CD4-positive, alpha-beta T cell treated with Interleukin-4 for 4 hours (primary cell): ENCODE data around the gene TMEM72.

ENCODE experiments used
- DNase-seq: peaks from one replicate; pipeline ENCODE4 v3.0.0-alpha.2; 2020

Gene TMEM72

DNA sequence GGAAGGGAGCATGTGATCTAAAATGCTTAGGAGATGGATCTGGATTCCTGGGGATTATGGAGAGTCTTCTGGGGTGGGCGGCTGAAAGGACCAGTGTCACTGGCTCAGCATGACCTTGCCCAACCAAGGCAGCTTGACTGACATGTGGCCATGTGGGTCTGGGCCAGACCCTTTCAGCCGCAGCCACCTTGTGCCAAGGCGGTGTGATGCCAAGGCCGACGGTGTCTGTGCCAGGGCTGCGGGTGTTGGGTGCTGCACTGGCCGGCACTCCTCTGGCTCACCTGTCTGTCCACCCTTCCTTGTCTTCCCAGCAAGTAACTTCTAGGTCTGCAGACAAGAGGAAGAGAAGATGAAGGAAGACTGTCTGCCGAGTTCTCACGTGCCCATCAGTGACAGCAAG, 58.7 kb downstream of the TMEM72 start:
- DNase-seq, result no peak

GRCh38 chr10:44970812-44971395, 59.8 kb downstream of the TMEM72 start:
- DNase-seq, result no peak

GRCh38 chr10:44971434-44971833, 60.3 kb downstream of the TMEM72 start:
- no peak for DNase-seq

DNA sequence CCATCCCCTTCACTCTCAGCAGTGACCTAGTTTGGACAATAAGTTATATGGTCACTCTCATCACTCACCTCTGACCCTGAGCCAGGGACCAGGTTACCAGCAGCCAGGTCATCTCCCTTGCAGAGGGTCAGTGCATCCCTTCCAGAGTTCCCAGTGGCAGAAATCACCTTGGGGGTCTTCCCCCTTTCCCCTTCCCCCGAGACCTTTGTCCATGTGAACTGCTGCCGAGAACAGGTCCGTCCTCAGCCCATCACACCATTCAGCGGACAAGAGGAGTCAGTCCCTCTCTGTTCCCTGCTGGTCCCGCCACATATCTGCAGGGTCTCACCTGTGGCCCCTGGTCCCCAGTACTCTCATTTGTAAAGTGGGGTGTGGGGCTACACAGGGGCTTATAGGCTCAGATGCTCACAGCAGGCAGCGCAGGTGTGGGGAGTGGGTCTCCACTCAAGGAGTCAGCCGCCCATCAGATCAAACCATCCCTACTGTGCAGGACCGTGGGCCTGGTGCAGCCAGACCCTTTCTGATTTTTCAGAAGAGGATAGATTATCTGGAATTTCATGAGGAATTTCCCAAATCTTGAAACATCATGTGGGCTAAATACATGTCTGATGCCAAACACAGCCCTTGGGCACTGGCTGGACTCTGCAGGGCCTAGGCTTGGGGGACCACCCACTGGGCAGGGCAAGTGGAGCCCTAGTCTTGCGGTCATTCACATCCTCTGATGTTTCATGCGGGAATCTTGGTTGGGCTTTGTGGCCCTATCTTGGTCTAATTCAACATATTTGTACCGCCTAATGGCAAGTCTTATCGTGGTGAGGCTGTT, 61.0 kb downstream of the TMEM72 start:
- DNase-seq, result no peak

- DNase-seq, result no peak
Measured at GRCh38 chr10:44972874-44973306, 61.8 kb downstream of the TMEM72 start.

- DNase-seq, result peak; percentile 12
Measured at GRCh38 chr10:44973323-44974081, 62.4 kb downstream of the TMEM72 start.

- DNase-seq, result no peak
Measured at GRCh38 chr10:44974082-44974627, 63.0 kb downstream of the TMEM72 start.

GRCh38 chr10:44974628-44975430, 63.7 kb downstream of the TMEM72 start:
- DNase-seq, result peak; percentile 57

- no peak for DNase-seq
Measured at GRCh38 chr10:44975431-44976331, 64.5 kb downstream of the TMEM72 start.

- no peak for DNase-seq
Measured at GRCh38 chr10:44976352-44977198, 65.4 kb downstream of the TMEM72 start.

DNA sequence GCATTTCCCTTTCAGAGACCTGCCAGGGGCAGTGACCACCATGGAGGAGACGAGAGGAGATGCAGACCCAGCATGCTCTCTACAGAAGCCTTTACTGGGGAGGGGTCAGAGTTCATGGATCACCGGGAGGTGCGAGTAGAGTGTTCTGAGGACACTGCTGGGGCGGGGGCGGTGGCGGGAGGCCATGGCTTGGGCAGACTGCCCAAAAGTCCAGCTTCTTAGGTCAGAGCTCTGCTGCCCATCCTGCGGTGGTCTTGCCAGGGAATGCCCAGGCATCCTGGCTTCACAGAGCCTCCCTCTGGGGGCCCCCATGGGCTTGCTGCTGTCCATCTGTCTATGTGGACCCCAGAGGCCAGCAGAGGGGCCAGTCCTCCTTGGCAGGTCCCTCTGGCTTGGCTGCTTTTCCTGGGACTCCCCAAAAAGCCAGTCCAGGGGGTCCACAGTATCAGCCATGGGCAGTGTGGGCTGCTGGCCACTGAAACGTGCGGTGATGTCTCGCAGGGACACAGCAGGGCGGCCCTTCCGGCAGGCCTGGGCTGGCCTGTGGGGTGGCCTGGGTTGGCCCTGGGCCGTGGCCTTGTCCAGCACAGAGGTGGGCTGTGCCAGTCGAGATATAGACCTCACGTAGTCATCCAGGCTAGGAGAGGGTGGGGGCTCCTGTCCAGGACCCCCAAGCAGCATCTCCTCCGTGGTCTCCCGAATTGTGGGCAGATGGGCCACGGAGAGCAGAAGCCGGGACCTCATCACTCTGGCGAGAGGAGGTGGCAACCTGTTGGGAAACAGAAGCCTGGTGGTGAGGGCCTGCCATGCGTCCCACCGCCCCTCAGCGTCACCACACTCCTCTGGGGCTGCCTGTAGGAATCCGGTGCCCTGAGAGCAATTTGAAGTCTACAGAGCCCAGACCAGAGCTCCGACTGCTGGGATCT, 66.4 kb downstream of the TMEM72 start:
- DNase-seq, result no peak

DNA sequence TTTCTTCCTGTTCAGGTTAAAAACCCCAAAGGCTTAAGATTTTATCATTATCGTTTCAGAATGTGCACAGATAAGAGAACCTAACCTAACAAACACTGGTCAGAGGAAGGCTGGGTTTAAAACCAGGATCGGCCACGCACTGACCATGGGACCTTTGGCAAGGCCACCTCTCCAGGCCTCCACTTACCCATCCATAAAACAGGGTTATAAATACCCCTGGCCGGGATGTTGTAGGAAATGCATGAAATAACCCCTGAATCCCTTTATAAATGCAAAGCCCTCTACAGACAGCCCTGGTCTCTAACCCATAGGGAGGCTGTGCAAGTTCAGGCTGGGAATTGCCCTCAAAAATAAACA, 67.1 kb downstream of the TMEM72 start:
- DNase-seq, result no peak

GRCh38 chr10:44978570-44979280, 67.6 kb downstream of the TMEM72 start, which contains the start of gene DEPP1:
Gene DEPP1, minus strand, starts transcription at chr10:44978809. Its CDS starts 779 bp downstream, at chr10:44978030.
- DNase-seq, result no peak

DNA sequence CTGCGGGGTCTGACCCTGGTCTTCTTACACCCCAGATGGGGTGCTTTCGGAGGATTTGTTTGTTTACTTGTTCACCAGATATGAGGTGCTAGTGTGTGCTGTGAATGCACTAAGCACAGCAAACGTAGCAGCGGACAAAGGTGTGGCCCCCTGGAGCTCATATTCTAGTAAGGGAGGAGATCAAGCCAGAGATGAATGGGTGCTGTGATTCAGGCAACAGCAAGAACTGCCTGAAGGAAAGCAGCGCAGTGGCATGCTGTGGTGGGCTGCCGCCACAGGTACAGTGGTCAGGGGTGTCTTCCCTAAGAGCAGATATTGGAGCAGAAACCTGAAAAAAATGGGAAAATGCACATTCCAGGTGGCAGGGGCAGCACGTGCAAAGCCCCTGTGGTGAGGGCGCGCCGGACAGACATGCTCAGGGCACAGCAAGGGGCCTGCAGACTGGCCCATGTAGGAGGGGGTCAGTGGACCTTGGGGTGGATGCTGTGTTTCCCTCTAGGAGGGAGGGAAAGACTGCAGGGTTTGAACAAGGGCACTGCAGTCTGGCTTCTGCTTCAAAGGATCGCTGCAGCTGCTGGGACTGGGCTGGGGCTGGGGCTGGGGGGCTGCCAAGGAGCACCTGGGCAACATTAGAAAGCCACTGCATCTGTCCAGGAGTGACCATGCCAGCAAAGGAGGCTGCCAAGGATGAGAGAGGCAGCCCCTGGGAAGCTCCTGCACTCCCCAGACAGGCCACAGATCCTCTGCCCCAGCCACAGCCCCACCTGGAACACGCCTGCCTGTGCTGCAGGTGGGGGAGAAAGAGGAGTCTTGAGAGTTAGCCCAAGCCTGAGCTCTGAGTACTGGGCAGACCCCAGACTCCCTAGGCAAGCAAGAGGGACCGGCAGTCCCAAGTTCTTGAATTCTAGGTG, 68.4 kb downstream of the TMEM72 start:
- DNase-seq, result no peak

DNA sequence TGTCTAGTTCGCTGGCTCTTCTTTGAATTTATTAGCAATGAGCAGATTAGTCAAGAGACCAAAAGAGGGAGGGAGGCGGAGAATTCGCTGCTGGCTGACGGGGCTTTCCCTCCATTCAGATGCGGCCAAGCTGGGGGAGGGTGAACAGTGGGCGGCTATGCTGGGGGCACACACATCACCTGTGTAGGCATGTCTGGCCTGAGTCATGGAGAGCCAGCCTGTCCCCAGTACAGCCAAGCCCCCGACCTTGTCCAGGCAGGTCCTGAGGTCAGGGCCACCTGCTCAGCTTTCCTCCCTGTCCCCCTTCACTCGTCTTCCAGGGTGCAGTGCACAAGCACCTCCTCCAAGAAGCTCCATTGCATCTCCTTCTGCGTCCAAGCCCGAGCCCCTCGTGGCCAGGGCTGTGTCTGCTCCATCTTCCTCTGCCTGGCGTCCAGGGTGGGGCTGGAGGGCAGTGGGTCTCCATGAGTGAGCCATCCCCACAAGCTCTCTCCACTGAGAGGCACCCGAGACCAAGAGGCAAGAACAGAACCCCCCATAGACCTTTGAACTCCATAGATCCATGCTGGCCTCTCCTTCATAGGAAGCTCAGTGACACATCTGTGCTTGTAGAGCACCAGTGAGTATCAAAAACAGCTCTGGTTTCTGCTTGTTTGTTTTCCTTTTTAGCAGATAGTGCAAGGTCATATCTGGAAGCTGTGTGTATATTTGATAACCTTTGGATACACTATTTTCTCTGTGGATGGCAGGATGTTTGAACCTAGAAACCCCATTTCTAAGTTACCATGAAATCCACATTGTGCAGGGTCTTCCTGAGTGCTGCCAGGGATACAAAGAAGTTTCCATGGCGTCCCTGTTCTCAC, 69.4 kb downstream of the TMEM72 start:
- DNase-seq, result no peak
